Caco-2 (cell line): ENCODE data around the gene CCR8. TPM values are rescaled to one million over a fixed set of nuclear protein-coding genes. Genes with fewer than 3 reads are reported as not detected.
A peak's percentile ranks its signal among the peaks of the same experiment; 100 is the strongest.

Experiments used
- Bru-seq: library from RNA; stranded (reverse); fragments of 400-500 nt; gene quantifications from one replicate; lab custom pipeline; 2021; lab: Mats Ljungman, UMichigan
- BruChase-seq, 2 experiments: library from RNA; stranded (reverse); fragments of 400-500 nt; gene quantifications; one replicate each; lab custom pipeline; 2021; lab: Mats Ljungman, UMichigan
- BruUV-seq: library from RNA; stranded (reverse); fragments of 400-500 nt; replicated peaks from 2 replicates; lab custom pipeline; 2021; lab: Mats Ljungman, UMichigan
- CTCF ChIA-PET: fragments of 300-600 bp; sonication (Branson Sonifier 250); formaldehyde crosslinking; loops from one replicate; lab custom pipeline; 2022; ENCODE audit warnings: antibody characterized with exemption; lab: Charles Lee
- POLR2A ChIA-PET: fragments of 300-600 bp; sonication (Branson Sonifier 250); formaldehyde crosslinking; loops from one replicate; lab custom pipeline; 2022; ENCODE audit warnings: antibody characterized with exemption; lab: Charles Lee
- DNase-seq, 2 experiments: peaks; one replicate each; pipeline versions ENCODE4 v3.0.0 to v3.0.0-alpha.2; 2020 to 2022
- H3K27me3 ChIP-seq: replicated peaks from 2 replicates; pipeline ENCODE4 v1.6.0; 2011; ENCODE audit warnings: low read length; ENCODE audit not compliant: control insufficient read depth, insufficient read depth
- H3K36me3 ChIP-seq: 2 replicates; pipeline ENCODE4 v1.5.1; 2011; ENCODE audit warnings: low read length; ENCODE audit not compliant: control insufficient read depth, insufficient read depth
- H3K4me1 ChIP-seq: fragments of 250-450 bp; sonication (Bioruptor Pico); 2 replicates; pipeline ENCODE4 v1.5.1; 2020; ENCODE audit warnings: mild to moderate bottlenecking
- H3K4me3 ChIP-seq: 2 replicates; pipeline ENCODE4 v1.5.1; 2011; ENCODE audit warnings: low read depth, mild to moderate bottlenecking, control low read depth, low read length
- H3K9me3 ChIP-seq: fragments of 250-450 bp; sonication (Bioruptor Pico); 2 replicates; pipeline ENCODE4 v1.5.1; 2020; ENCODE audit warnings: mild to moderate bottlenecking, moderate library complexity
- H3K27ac Mint-ChIP-seq: one replicate; pipeline ENCODE4 v1.8.0; 2022; ENCODE audit warnings: mixed read lengths; ENCODE audit not compliant: unreplicated experiment
- H3K27me3 Mint-ChIP-seq: one replicate; pipeline ENCODE4 v1.8.0; 2022; ENCODE audit warnings: mixed read lengths; ENCODE audit not compliant: insufficient read depth, unreplicated experiment
- H3K36me3 Mint-ChIP-seq: one replicate; pipeline ENCODE4 v1.8.0; 2022; ENCODE audit warnings: mild to moderate bottlenecking, mixed read lengths; ENCODE audit not compliant: insufficient read depth, unreplicated experiment
- H3K4me1 Mint-ChIP-seq: one replicate; pipeline ENCODE4 v1.8.0; 2022; ENCODE audit warnings: low read depth, mixed read lengths; ENCODE audit not compliant: unreplicated experiment
- H3K4me3 Mint-ChIP-seq: one replicate; pipeline ENCODE4 v1.8.0; 2022; ENCODE audit warnings: mild to moderate bottlenecking, moderate library complexity, mixed read lengths; ENCODE audit not compliant: unreplicated experiment
- H3K9me3 Mint-ChIP-seq: one replicate; pipeline ENCODE4 v1.8.0; 2022; ENCODE audit warnings: mixed read lengths; ENCODE audit not compliant: unreplicated experiment
- CTCF ChIP-seq, 2 experiments: fragments of 200-600 bp in 1 of 2; IDR thresholded peaks; 1 replicate in 1 of 2; 2 replicates in 1 of 2; pipeline versions ENCODE4 v1.5.1 to v1.8.0; 2011 to 2022; ENCODE audit warnings: antibody characterized with exemption in 1 of 2, control low read depth in 1 of 2, inconsistent platforms in 1 of 2, low read depth in 1 of 2, low read length in 1 of 2, mild to moderate bottlenecking in 1 of 2, moderate library complexity in 1 of 2; ENCODE audit not compliant: insufficient read depth in 1 of 2, severe bottlenecking in 1 of 2, unreplicated experiment in 1 of 2
- intact Hi-C: fragments of 100-400 bp; cut with micrococcal nuclease; formaldehyde crosslinking; loops from one replicate; pipeline ENCODE4 v1.10.0; 2022; ENCODE audit not compliant: unreplicated experiment
- long read RNA-seq: library from polyadenylated mRNA; stranded (forward); transcript quantifications from one replicate; pipeline ENCODE4 v2.0.0, GENCODE V29; 2022
- total RNA-seq: library from RNA; stranded (reverse); gene quantifications from 2 replicates; pipeline ENCODE4 v1.2.3, GENCODE V29; 2022

Gene CCR8
- total RNA-seq (not detected in 2 replicates), Bru-seq, nascent RNA (not detected), BruChase-seq, experiment 1, labeled RNA remaining after a 2-hour chase (not detected), BruChase-seq, experiment 2, labeled RNA remaining after a 6-hour chase (percentile 14 among the genes with signal in this experiment)
- long read RNA-seq = 0 reads

DNA sequence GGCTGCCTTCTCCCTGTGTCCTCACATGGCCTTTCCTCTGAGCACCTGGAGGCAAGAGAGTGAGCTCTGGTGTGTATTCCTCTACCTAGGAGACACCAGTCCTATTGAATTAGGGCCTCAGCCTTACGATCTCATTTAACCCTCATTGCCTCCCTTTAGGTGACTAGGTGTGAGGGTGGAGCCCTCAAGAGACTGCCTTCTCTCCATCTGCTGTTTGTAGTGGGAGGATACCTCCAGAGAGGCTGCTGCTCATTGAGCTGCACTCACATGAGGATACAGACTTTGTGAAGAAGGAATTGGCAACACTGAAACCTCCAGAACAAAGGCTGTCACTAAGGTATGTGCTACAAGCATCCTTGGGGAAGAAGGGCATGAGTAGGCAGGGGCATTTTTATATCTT is at the start of gene CCR8:
Gene CCR8 (plus strand): TSS at position 217 of the 400 bp plus-strand sequence. CDS start 2,623 bp downstream, outside the sequence.
- no peak within 1 kb of the TSS for H3K27ac Mint-ChIP-seq
- Histone ChIP-seq H3K36me3 (no peaks in the 10 kb centered on the region), H3K9me3 (no peaks in the 10 kb centered on the region), H3K27me3 (no peaks in the 10 kb centered on the region), H3K4me3 (no peak within 1 kb of the TSS), H3K4me1 (no peaks in the 10 kb centered on the region)
- DNase-seq = no peak
- no peak for TF ChIP-seq CTCF (IDR thresholded peaks at IDR 0.05; ENCODE audit: insufficient read depth in 1 of 2, low read depth in 1 of 2, low read length in 1 of 2, severe bottlenecking in 1 of 2, unreplicated experiment in 1 of 2)
- no peaks in the 10 kb centered on the region for H3K9me3 Mint-ChIP-seq
- intact Hi-C loops = no loop called here
- H3K27me3 Mint-ChIP-seq = no peaks in the 10 kb centered on the region
- POLR2A ChIA-PET = no interaction called here
- H3K36me3 Mint-ChIP-seq = no peaks in the 10 kb centered on the region
- H3K4me1 Mint-ChIP-seq = no peaks in the 10 kb centered on the region
- CTCF ChIA-PET = no interaction called here
- no TSS peak for BruUV-seq
- no peak within 1 kb of the TSS for H3K4me3 Mint-ChIP-seq

GRCh38 chr3:39279745-39280517 is 49.6 kb upstream of the CCR8 start, which contains the start of gene CX3CR1:
Gene CX3CR1, minus strand, starts transcription at chr3:39280036. Its CDS starts 13,527 bp downstream, at chr3:39266509.
- no TSS peak for BruUV-seq
- TF ChIP-seq CTCF (IDR thresholded peaks at IDR 0.05; ENCODE audit: insufficient read depth in 1 of 2, low read depth in 1 of 2, low read length in 1 of 2, severe bottlenecking in 1 of 2, unreplicated experiment in 1 of 2) = no peak
- Mint-ChIP-seq H3K4me1 (peaks cover 13% of the 10 kb centered on the region), H3K36me3 (no peaks in the 10 kb centered on the region), H3K27ac (no peak within 1 kb of the TSS), H3K4me3 (no peak within 1 kb of the TSS), H3K27me3 (peaks cover 2% of the 10 kb centered on the region), H3K9me3 (peaks cover 11% of the 10 kb centered on the region)
- no peaks in the 10 kb centered on the region for H3K36me3 ChIP-seq
- ChIA-PET POLR2A (no interaction called here), CTCF (interaction anchor here (0.8 to 1.5 kb wide), 4 partner anchors 8 to 154 kb away, joined by 3 to 9 read pairs (median 4); no protein-coding TSS in a partner anchor)
- intact Hi-C loops = no loop called here
- peaks cover 14% of the 10 kb centered on the region for H3K4me1 ChIP-seq
- no peak within 1 kb of the TSS for H3K4me3 ChIP-seq
- no peak for DNase-seq
- H3K9me3 ChIP-seq = no peaks in the 10 kb centered on the region
- H3K27me3 ChIP-seq = no peaks in the 10 kb centered on the region

GRCh38 chr3:39280571-39280970 is 48.9 kb upstream of the CCR8 start:
- peaks cover 4% of the 10 kb centered on the region for H3K9me3 Mint-ChIP-seq
- no peak overlapping the region for H3K27ac Mint-ChIP-seq
- CTCF ChIA-PET = interaction anchor here (0.8 to 1.5 kb wide), 3 partner anchors 8 to 152 kb away, joined by 3 to 9 read pairs (median 5); no protein-coding TSS in a partner anchor
- no peak overlapping the region for H3K4me3 Mint-ChIP-seq
- H3K9me3 ChIP-seq = no peaks in the 10 kb centered on the region
- DNase-seq = no peak
- no peak for TF ChIP-seq CTCF (IDR thresholded peaks at IDR 0.05; ENCODE audit: insufficient read depth in 1 of 2, low read depth in 1 of 2, low read length in 1 of 2, severe bottlenecking in 1 of 2, unreplicated experiment in 1 of 2)
- H3K36me3 ChIP-seq = no peaks in the 10 kb centered on the region
- BruUV-seq = no TSS peak
- no peaks in the 10 kb centered on the region for H3K27me3 ChIP-seq
- H3K4me1 Mint-ChIP-seq = peaks cover 7% of the 10 kb centered on the region
- intact Hi-C loops = no loop called here
- H3K27me3 Mint-ChIP-seq = peaks cover 2% of the 10 kb centered on the region
- H3K4me3 ChIP-seq = no peak overlapping the region
- POLR2A ChIA-PET = no interaction called here
- H3K36me3 Mint-ChIP-seq = no peaks in the 10 kb centered on the region
- H3K4me1 ChIP-seq = peaks cover 8% of the 10 kb centered on the region; the same call in 1 of the 2 replicates
